H9 (cell line): ENCODE data around the gene PGM2. TPM values are rescaled to one million over a fixed set of nuclear protein-coding genes. Genes with fewer than 3 reads are reported as not detected.

ENCODE experiments used
- DNase-seq: peaks from one replicate; pipeline ENCODE4 v3.0.0-alpha.2; 2017
- H2AFZ ChIP-seq: one replicate; pipeline ENCODE4 v1.6.1; 2013; ENCODE audit warnings: mild to moderate bottlenecking, low read length, control low read depth, moderate library complexity
- H2AK5ac ChIP-seq: 2 replicates; pipeline ENCODE4 v1.6.1; 2013; ENCODE audit warnings: low read length, control low read depth, mixed read lengths; ENCODE audit not compliant: insufficient read length
- H2BK120ac ChIP-seq: one replicate; pipeline ENCODE4 v1.6.1; 2013; ENCODE audit warnings: low read depth, mild to moderate bottlenecking, low read length, control low read depth, inconsistent platforms; ENCODE audit not compliant: poor library complexity, severe bottlenecking
- H2BK12ac ChIP-seq: 2 replicates; pipeline ENCODE4 v1.6.1; 2013; ENCODE audit warnings: low read length, control low read depth, mixed read lengths, low read depth; ENCODE audit not compliant: insufficient read length
- H2BK15ac ChIP-seq: 2 replicates; pipeline ENCODE4 v1.6.1; 2013; ENCODE audit warnings: low read depth, low read length, control low read depth
- H2BK20ac ChIP-seq: one replicate; pipeline ENCODE4 v1.6.1; 2013; ENCODE audit warnings: low read depth, mild to moderate bottlenecking, low read length, control low read depth, inconsistent platforms; ENCODE audit not compliant: poor library complexity, severe bottlenecking
- H2BK5ac ChIP-seq: 2 replicates; pipeline ENCODE4 v1.6.1; 2013; ENCODE audit warnings: low read length, control low read depth, mixed read lengths; ENCODE audit not compliant: insufficient read length
- H3K14ac ChIP-seq: 2 replicates; pipeline ENCODE4 v1.6.1; 2013; ENCODE audit warnings: low read length, control low read depth; ENCODE audit not compliant: insufficient read depth
- H3K18ac ChIP-seq: 2 replicates; pipeline ENCODE4 v1.6.1; 2013; ENCODE audit warnings: low read depth, mild to moderate bottlenecking, mixed read lengths, low read length, control low read depth; ENCODE audit not compliant: insufficient read length
- H3K23ac ChIP-seq: 2 replicates; pipeline ENCODE4 v1.6.1; 2013; ENCODE audit warnings: low read length, control low read depth, mixed read lengths, low read depth; ENCODE audit not compliant: insufficient read length
- H3K23me2 ChIP-seq: 2 replicates; pipeline ENCODE4 v1.6.1; 2013; ENCODE audit warnings: low read depth, mild to moderate bottlenecking, mixed read lengths, low read length, control low read depth; ENCODE audit not compliant: insufficient read length, poor library complexity, severe bottlenecking
- H3K27ac ChIP-seq: 2 replicates; pipeline ENCODE4 v1.5.1; 2013; ENCODE audit warnings: low read length, control low read depth, mixed read lengths, low read depth; ENCODE audit not compliant: insufficient read length
- H3K27me3 ChIP-seq: 2 replicates; pipeline ENCODE4 v1.6.1; 2013; ENCODE audit warnings: low read length, control low read depth, inconsistent platforms; ENCODE audit not compliant: insufficient read depth
- H3K4ac ChIP-seq: 2 replicates; pipeline ENCODE4 v1.6.1; 2013; ENCODE audit warnings: low read depth, mild to moderate bottlenecking, control low read depth, inconsistent platforms, low read length, moderate library complexity
- H3K4me1 ChIP-seq: 2 replicates; pipeline ENCODE4 v1.6.1; 2013; ENCODE audit warnings: low read length, control low read depth, inconsistent platforms; ENCODE audit not compliant: insufficient read depth
- H3K4me2 ChIP-seq: 2 replicates; pipeline ENCODE4 v1.6.1; 2013; ENCODE audit warnings: low read length, control low read depth, mixed read lengths; ENCODE audit not compliant: insufficient read length, insufficient read depth
- H3K56ac ChIP-seq: 2 replicates; pipeline ENCODE4 v1.6.1; 2013; ENCODE audit warnings: low read depth, mild to moderate bottlenecking, mixed read lengths, low read length, control low read depth; ENCODE audit not compliant: insufficient read length
- H3K79me1 ChIP-seq: 2 replicates; pipeline ENCODE4 v1.6.1; 2013; ENCODE audit warnings: low read depth, mild to moderate bottlenecking, moderate library complexity, low read length, control low read depth, inconsistent platforms; ENCODE audit not compliant: insufficient read depth, poor library complexity, severe bottlenecking
- H3K79me2 ChIP-seq: 2 replicates; pipeline ENCODE4 v1.6.1; 2013; ENCODE audit warnings: low read length, control low read depth, inconsistent platforms; ENCODE audit not compliant: insufficient read depth
- H3K9ac ChIP-seq: 2 replicates; pipeline ENCODE4 v1.6.1; 2013; ENCODE audit warnings: low read length, control low read depth, mixed read lengths; ENCODE audit not compliant: insufficient read length; ENCODE audit errors: extremely low read depth
- H3K9me3 ChIP-seq: one replicate; pipeline ENCODE4 v1.6.1; 2013; ENCODE audit warnings: low read depth, low read length, inconsistent platforms; ENCODE audit not compliant: control insufficient read depth
- H3T11ph ChIP-seq: one replicate; pipeline ENCODE4 v1.6.1; 2013; ENCODE audit warnings: mild to moderate bottlenecking, low read length, control low read depth, inconsistent platforms
- H4K20me1 ChIP-seq: one replicate; pipeline ENCODE4 v1.6.1; 2013; ENCODE audit not compliant: control insufficient read depth, insufficient read length, insufficient read depth
- H4K5ac ChIP-seq: 2 replicates; pipeline ENCODE4 v1.6.1; 2013; ENCODE audit warnings: low read depth, mild to moderate bottlenecking, mixed read lengths, low read length, control low read depth; ENCODE audit not compliant: insufficient read length
- H4K8ac ChIP-seq: replicated peaks from 2 replicates; pipeline ENCODE4 v1.6.1; 2013; ENCODE audit warnings: low read length, control low read depth, mixed read lengths, low read depth; ENCODE audit not compliant: insufficient read length
- H4K91ac ChIP-seq: 2 replicates; pipeline ENCODE4 v1.6.1; 2013; ENCODE audit warnings: low read depth, mild to moderate bottlenecking, moderate library complexity, mixed read lengths, low read length, control low read depth; ENCODE audit not compliant: insufficient read length
- H3K27ac Mint-ChIP-seq, 3 experiments: 2 replicates in 2 of 3; 3 replicates in 1 of 3; pipeline ENCODE4 v1.8.0; 2020 to 2021; ENCODE audit warnings: mixed read lengths in 3 of 3, mild to moderate bottlenecking in 1 of 3, moderate library complexity in 1 of 3
- H3K27me3 Mint-ChIP-seq: 2 replicates; pipeline ENCODE4 v1.8.0; 2021; ENCODE audit warnings: low read depth, mild to moderate bottlenecking, moderate library complexity, mixed read lengths
- H3K36me3 Mint-ChIP-seq, 3 experiments: 2 replicates in 2 of 3; 3 replicates in 1 of 3; pipeline ENCODE4 v1.8.0; 2020 to 2021; ENCODE audit warnings: low read depth in 3 of 3, mixed read lengths in 3 of 3; ENCODE audit not compliant: insufficient read depth in 1 of 3
- H3K4me1 Mint-ChIP-seq, 2 experiments: 2 replicates each; pipeline ENCODE4 v1.8.0; 2020; ENCODE audit warnings: mixed read lengths in 2 of 2
- H3K4me3 Mint-ChIP-seq, 2 experiments: 2 replicates in 1 of 2; 3 replicates in 1 of 2; pipeline ENCODE4 v1.8.0; 2020 to 2021; ENCODE audit warnings: mild to moderate bottlenecking in 2 of 2, mixed read lengths in 2 of 2, moderate library complexity in 1 of 2
- H3K9me3 Mint-ChIP-seq, 2 experiments: 2 replicates in 1 of 2; 3 replicates in 1 of 2; pipeline ENCODE4 v1.8.0; 2020; ENCODE audit warnings: mild to moderate bottlenecking in 2 of 2, mixed read lengths in 2 of 2, moderate library complexity in 1 of 2
- CTCF ChIP-seq: fragments of 200-600 bp; sonication (generic); conservative IDR thresholded peaks from 3 replicates; pipeline ENCODE4 v1.8.0; 2021; ENCODE audit warnings: antibody characterized with exemption, mild to moderate bottlenecking
- WGBS: extraction: QIAGEN DNeasy Blood & Tissue Kit; methylation state at CpG from one replicate; pipeline ENCODE4 v1.1.7; 2013; ENCODE audit warnings: missing lambda C conversion rate, low lambda C conversion rate, mixed read lengths; ENCODE audit not compliant: insufficient read length; ENCODE audit errors: extremely low coverage; 5-methylcytosine and 5-hydroxymethylcytosine counted together
- total RNA-seq: library from RNA; stranded (reverse); gene quantifications from 2 replicates; pipeline ENCODE4 v1.2.1, GENCODE V29; 2021

Gene PGM2
- total RNA-seq, 1 experiment from 2014 or later = 26.6 TPM

GRCh38 chr4:37835806-37836205, 9.3 kb downstream of the PGM2 start:
- Histone ChIP-seq H3K23ac (no peak overlapping the region), H3K56ac (no peak overlapping the region), H3K23me2 (no peaks in the 10 kb centered on the region), H3K18ac (no peak overlapping the region), H4K8ac (no peak overlapping the region), H3K79me2 (no peaks in the 10 kb centered on the region), H4K20me1 (no peaks in the 10 kb centered on the region), H3K4ac (no peak overlapping the region), H3K79me1 (no peaks in the 10 kb centered on the region), H3K4me2 (no peak overlapping the region), H2BK20ac (no peak overlapping the region), H4K91ac (no peak overlapping the region), H3K9me3 (no peaks in the 10 kb centered on the region), H2BK15ac (no peak overlapping the region), H2AK5ac (no peak overlapping the region), H3K14ac (no peak overlapping the region), H3K27me3 (no peaks in the 10 kb centered on the region), H4K5ac (no peak overlapping the region), H2BK5ac (no peak overlapping the region), H2BK12ac (no peak overlapping the region), H3T11ph (no peak overlapping the region), H3K9ac (no peak overlapping the region), H3K27ac (no peak overlapping the region), H2AFZ (no peak overlapping the region), H3K4me1 (no peaks in the 10 kb centered on the region), H2BK120ac (no peak overlapping the region)
- TF ChIP-seq CTCF = no peak
- H3K4me1 Mint-ChIP-seq = no peaks in the 10 kb centered on the region
- H3K27me3 Mint-ChIP-seq = no peaks in the 10 kb centered on the region
- no peak for DNase-seq
- no peak overlapping the region for H3K4me3 Mint-ChIP-seq
- no CpG with 5 or more reads among the region's 6 CpGs for WGBS
- no peak overlapping the region for H3K27ac Mint-ChIP-seq
- no peaks in the 10 kb centered on the region for H3K9me3 Mint-ChIP-seq
- H3K36me3 Mint-ChIP-seq = peaks cover 13 to 35% (median 22%) of the 10 kb centered on the region in 3 experiments; a peak in 6 of 7 replicates
